NT2/D1 (cell line): ENCODE results near the gene MARCHF2.

Source experiments
- SUZ12 ChIP-seq: IDR thresholded peaks from 2 replicates; pipeline ENCODE4 v1.6.1; 2011; ENCODE audit not compliant: insufficient read length, insufficient read depth; ENCODE audit errors: extremely low read depth
- YY1 ChIP-seq: IDR thresholded peaks from 2 replicates; pipeline ENCODE4 v1.6.1; 2011; ENCODE audit not compliant: insufficient read length, insufficient read depth
- ZNF274 ChIP-seq: IDR thresholded peaks from 2 replicates; pipeline ENCODE4 v1.6.1; 2011; ENCODE audit warnings: mild to moderate bottlenecking, low read depth, low read length

GRCh38 chr19:8395621-8396082, 17.5 kb upstream of the MARCHF2 start:
- TF ChIP-seq ZNF274 (no peak), YY1 (no peak), SUZ12 (no peak)
